Gastroesophageal sphincter (tissue), 4 donors: ENCODE data around the gene DCAF12. TPM values are rescaled to one million over a fixed set of nuclear protein-coding genes. Genes with fewer than 3 reads are reported as not detected.
A peak's percentile ranks its signal among the peaks of the same experiment; 100 is the strongest.
"Not testable (repeated sequence)": the region's sequence is repeated elsewhere in the genome, so short reads cannot be mapped to it uniquely, and the experiment has no call there.

Experiments used
- ATAC-seq: fragments of 150-250 bp; one replicate; pipeline ENCODE4 v1.9.1; 2016; ENCODE audit warnings: mild to moderate bottlenecking, moderate library complexity
- H3K27ac ChIP-seq, 4 donors: fragments of 200-600 bp; sonication (generic) in 3 of 4; 1 replicate in 3 of 4; 2 replicates in 1 of 4; pipeline ENCODE4 v1.5.1; 2016 to 2019
- H3K27me3 ChIP-seq: fragments of 200-600 bp; sonication (generic); one replicate; pipeline ENCODE4 v1.5.1; 2019
- H3K36me3 ChIP-seq, 2 donors: fragments of 200-600 bp; sonication (generic); one replicate each; pipeline ENCODE4 v1.5.1; 2019; ENCODE audit warnings: control low read depth in 1 of 2
- H3K4me1 ChIP-seq, 3 donors: fragments of 200-600 bp; sonication (generic); 1 replicate in 2 of 3; 2 replicates in 1 of 3; pipeline ENCODE4 v1.5.1; 2016 to 2019; ENCODE audit warnings: control low read depth in 2 of 3
- H3K4me3 ChIP-seq, 2 donors: fragments of 200-600 bp; sonication (generic); one replicate each; pipeline ENCODE4 v1.5.1; 2019; ENCODE audit warnings: mild to moderate bottlenecking in 1 of 2, moderate library complexity in 1 of 2
- H3K9me3 ChIP-seq, 3 donors: fragments of 200-600 bp; sonication (generic); one replicate each; pipeline ENCODE4 v1.5.1; 2017 to 2019; ENCODE audit warnings: control low read depth in 2 of 3
- EP300 ChIP-seq: sonication (generic); formaldehyde crosslinking; IDR thresholded peaks from one replicate; pipeline ENCODE4 v1.6.1; 2017; ENCODE audit warnings: antibody characterized with exemption, mild to moderate bottlenecking
- POLR2A ChIP-seq, 2 donors: fragments of 450-650 bp; IDR thresholded peaks; one replicate each; pipeline ENCODE4 v1.6.1; 2017; ENCODE audit warnings: antibody characterized with exemption in 2 of 2, mild to moderate bottlenecking in 2 of 2, moderate library complexity in 1 of 2
- POLR2AphosphoS5 ChIP-seq: sonication (generic); formaldehyde crosslinking; IDR thresholded peaks from one replicate; pipeline ENCODE4 v1.6.1; 2017; ENCODE audit warnings: antibody characterized with exemption
- WGBS, 2 donors: methylation state at CpG; one replicate each; pipeline ENCODE4 v1.1.5; 2018; ENCODE audit warnings: low coverage in 1 of 2; 5-methylcytosine and 5-hydroxymethylcytosine counted together
- total RNA-seq, 4 donors: library from RNA; depleted of rRNA; stranded (reverse); fragments of >200 nt; gene quantifications; one replicate each; pipeline ENCODE4 v1.1.0, GENCODE V29; 2016
- TF ChIP-seq, protein P1 (sequence below), 4 experiments: fragments of 200-600 bp in 2 of 4; fragments of 450-650 bp in 2 of 4; sonication (generic) in 1 of 4; IDR thresholded peaks; one replicate each; pipeline ENCODE4 v1.5.1; 2017 to 2019; ENCODE audit warnings: antibody characterized with exemption in 4 of 4, mild to moderate bottlenecking in 2 of 4, moderate library complexity in 2 of 4

DCAF12 gene
- total RNA-seq, 4 donors from 2014 or later: 17.0 to 27.5 (median 24.4) TPM

GRCh38 chr9:34139477-34140146 is 13.1 kb upstream of the DCAF12 start:
- no peak for TF ChIP-seq POLR2A (IDR thresholded peaks at IDR 0.05)
- TF ChIP-seq, protein P1, sequence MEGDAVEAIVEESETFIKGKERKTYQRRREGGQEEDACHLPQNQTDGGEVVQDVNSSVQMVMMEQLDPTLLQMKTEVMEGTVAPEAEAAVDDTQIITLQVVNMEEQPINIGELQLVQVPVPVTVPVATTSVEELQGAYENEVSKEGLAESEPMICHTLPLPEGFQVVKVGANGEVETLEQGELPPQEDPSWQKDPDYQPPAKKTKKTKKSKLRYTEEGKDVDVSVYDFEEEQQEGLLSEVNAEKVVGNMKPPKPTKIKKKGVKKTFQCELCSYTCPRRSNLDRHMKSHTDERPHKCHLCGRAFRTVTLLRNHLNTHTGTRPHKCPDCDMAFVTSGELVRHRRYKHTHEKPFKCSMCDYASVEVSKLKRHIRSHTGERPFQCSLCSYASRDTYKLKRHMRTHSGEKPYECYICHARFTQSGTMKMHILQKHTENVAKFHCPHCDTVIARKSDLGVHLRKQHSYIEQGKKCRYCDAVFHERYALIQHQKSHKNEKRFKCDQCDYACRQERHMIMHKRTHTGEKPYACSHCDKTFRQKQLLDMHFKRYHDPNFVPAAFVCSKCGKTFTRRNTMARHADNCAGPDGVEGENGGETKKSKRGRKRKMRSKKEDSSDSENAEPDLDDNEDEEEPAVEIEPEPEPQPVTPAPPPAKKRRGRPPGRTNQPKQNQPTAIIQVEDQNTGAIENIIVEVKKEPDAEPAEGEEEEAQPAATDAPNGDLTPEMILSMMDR (IDR thresholded peaks at IDR 0.05): peak in 3 of 4 experiments; percentile 9 to 34 (median 12)
- no peak for TF ChIP-seq EP300
- peak; percentile 16 for TF ChIP-seq POLR2AphosphoS5
- ATAC-seq: no peak
- no peak overlapping the region for H3K27ac ChIP-seq
- no peaks in the 10 kb centered on the region for H3K27me3 ChIP-seq
- H3K36me3 ChIP-seq: no peaks in the 10 kb centered on the region
- H3K4me3 ChIP-seq: no peak overlapping the region
- H3K9me3 ChIP-seq: no peaks in the 10 kb centered on the region
- peaks cover 0 to 5% (median 3%) of the 10 kb centered on the region in 3 donors for H3K4me1 ChIP-seq
- 71 to 100% methylated on average over 3 to 4 of the region's 5 CpGs for WGBS, 2 donors

DNA sequence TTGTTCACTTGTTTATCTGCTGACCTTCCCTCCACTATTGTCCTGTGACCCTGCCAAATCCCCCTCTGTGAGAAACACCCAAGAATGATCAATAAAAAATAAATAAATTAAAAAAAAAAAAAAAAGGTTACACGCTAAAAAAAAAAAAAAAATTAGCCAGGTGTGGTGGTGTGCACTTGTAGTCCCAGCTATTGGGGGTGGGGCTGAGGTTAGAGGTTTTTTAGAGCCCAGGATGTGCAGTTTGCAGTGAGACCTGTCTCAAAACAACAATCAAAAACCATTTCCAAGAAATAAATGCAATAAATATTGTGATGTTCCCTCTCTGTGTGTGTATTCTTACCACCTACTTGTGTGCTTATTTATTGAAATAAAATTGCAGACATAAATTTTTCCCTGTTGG is 12.1 kb upstream of the DCAF12 start:
- H3K27ac ChIP-seq, ATAC-seq, H3K9me3 ChIP-seq, H3K4me3 ChIP-seq, H3K27me3 ChIP-seq, H3K36me3 ChIP-seq, H3K4me1 ChIP-seq: not testable (repeated sequence)
- 80 to 100% methylated on average over 1 of the region's 1 CpG for WGBS, 2 donors

DNA sequence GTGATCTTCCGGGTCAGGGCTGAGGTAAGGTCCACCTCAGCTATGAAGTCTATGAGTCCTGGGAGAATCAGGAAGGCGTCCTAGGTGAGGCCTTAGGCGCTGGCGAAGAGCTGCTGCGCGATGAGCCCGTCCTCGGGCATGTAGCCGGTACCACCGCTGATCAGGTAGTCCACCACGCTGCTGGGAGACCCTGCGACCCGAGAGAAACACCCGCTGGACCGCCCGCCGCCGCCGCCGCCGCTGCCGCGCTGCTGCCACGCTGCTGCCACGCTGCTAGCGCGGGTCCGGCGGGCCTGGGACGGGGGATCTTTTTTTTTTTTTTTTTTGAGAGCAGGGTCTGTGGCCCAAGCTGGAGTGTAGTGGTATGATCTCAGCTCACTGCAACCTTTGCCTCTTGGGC is 8.0 kb upstream of the DCAF12 start:
- Histone ChIP-seq H3K9me3 (no peaks in the 10 kb centered on the region), H3K27ac (no peak overlapping the region), H3K4me3 (no peak overlapping the region), H3K4me1 (peaks cover 0 to 3% (median 2%) of the 10 kb centered on the region in 3 donors), H3K27me3 (no peaks in the 10 kb centered on the region), H3K36me3 (no peaks in the 10 kb centered on the region)
- TF ChIP-seq POLR2A (IDR thresholded peaks at IDR 0.05) (no peak), POLR2AphosphoS5 (no peak), EP300 (no peak)
- TF ChIP-seq, protein P1 (IDR thresholded peaks at IDR 0.05): no peak
- WGBS, 2 donors: 97% methylated on average over 16 to 18 of the region's 30 CpGs
- ATAC-seq: no peak

DNA sequence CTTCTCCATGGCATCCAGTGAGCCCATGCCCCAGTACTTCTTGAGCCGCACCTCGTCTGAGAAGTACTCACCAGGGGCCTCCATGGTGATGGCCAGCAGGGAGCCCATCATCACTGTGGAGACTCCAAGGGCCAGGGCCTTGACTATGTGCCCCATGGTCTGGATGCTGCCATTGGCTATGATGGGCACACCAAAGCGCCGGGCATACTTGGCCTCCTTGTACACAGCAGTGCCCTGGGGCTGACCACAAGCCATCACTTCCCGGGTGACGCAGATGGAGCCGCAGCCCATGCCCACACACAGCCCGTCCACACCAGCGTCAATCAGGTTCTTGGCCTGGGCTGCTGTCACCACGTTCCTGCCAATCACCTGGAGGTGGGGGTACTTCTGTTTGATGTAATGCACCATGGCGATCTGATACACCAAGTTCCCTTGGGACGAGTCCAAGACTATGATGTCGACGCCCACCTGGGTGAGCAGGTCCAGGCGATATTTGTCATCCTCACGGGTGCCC is 7.0 kb upstream of the DCAF12 start:
- H3K4me1 ChIP-seq: no peaks in the 10 kb centered on the region
- H3K36me3 ChIP-seq: no peaks in the 10 kb centered on the region
- TF ChIP-seq POLR2AphosphoS5: no peak
- no peak for TF ChIP-seq EP300
- no peak for TF ChIP-seq POLR2A (IDR thresholded peaks at IDR 0.05)
- TF ChIP-seq, protein P1 (IDR thresholded peaks at IDR 0.05): no peak
- 97% methylated on average over 5 of the region's 16 CpGs; no CpG with 5 or more reads in 1 of the 2 donors for WGBS, 2 donors
- no peak overlapping the region for H3K4me3 ChIP-seq
- H3K27me3 ChIP-seq: no peaks in the 10 kb centered on the region
- ATAC-seq: no peak
- no peak overlapping the region for H3K27ac ChIP-seq
- H3K9me3 ChIP-seq: no peaks in the 10 kb centered on the region

- Histone ChIP-seq H3K27ac (no peak overlapping the region), H3K27me3 (no peaks in the 10 kb centered on the region)
Measured at GRCh38 chr9:34131571-34131970, 5.1 kb upstream of the DCAF12 start.

More at GRCh38 chr9:34131571-34131970, 5.1 kb upstream of the DCAF12 start:
- 92 to 93% methylated on average over 6 to 7 of the region's 7 CpGs for WGBS, 2 donors
- no peaks in the 10 kb centered on the region for H3K9me3 ChIP-seq
- no peak for ATAC-seq
- no peak for TF ChIP-seq POLR2A (IDR thresholded peaks at IDR 0.05)
- TF ChIP-seq POLR2AphosphoS5: no peak
- TF ChIP-seq, protein P1 (IDR thresholded peaks at IDR 0.05): no peak
- no peak for TF ChIP-seq EP300
- H3K4me1 ChIP-seq: peaks cover 0 to 8% (median 0%) of the 10 kb centered on the region in 3 donors
- H3K36me3 ChIP-seq: no peaks in the 10 kb centered on the region
- no peak overlapping the region for H3K4me3 ChIP-seq
